ENCODE results near the gene RAB20. TPM values are rescaled to one million over a fixed set of nuclear protein-coding genes. Genes with fewer than 3 reads are reported as not detected.
A peak's percentile ranks its signal among the peaks of the same experiment; 100 is the strongest.

RAB20 gene
- total RNA-seq, 1 donor, result 4.7 TPM

DNA sequence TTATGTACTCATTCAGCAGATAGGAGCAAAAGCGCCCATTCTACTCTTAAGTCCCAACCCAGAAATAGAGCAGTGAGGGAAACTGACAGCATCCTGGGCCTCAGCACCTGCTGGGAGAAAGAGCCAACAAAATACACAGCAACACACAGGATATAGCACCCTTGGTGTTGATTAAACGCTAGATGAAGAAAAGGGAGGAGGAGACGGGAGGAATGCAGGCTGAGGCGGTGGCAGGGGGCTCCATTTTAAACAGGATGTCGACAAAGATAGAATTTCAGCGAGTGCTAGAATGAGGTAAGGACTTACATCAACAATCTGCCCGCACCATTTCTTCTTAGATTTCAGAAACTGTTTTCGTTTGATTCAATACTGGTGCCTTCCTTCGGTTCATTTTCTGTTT is 4.6 kb upstream of the RAB20 start:
- TF ChIP-seq, protein P1, sequence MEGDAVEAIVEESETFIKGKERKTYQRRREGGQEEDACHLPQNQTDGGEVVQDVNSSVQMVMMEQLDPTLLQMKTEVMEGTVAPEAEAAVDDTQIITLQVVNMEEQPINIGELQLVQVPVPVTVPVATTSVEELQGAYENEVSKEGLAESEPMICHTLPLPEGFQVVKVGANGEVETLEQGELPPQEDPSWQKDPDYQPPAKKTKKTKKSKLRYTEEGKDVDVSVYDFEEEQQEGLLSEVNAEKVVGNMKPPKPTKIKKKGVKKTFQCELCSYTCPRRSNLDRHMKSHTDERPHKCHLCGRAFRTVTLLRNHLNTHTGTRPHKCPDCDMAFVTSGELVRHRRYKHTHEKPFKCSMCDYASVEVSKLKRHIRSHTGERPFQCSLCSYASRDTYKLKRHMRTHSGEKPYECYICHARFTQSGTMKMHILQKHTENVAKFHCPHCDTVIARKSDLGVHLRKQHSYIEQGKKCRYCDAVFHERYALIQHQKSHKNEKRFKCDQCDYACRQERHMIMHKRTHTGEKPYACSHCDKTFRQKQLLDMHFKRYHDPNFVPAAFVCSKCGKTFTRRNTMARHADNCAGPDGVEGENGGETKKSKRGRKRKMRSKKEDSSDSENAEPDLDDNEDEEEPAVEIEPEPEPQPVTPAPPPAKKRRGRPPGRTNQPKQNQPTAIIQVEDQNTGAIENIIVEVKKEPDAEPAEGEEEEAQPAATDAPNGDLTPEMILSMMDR (IDR thresholded peaks at IDR 0.05; ENCODE audit: insufficient read depth, low read depth, low read length), result no peak
- H3K4me3 ChIP-seq (ENCODE audit: low read depth, low read length), result no peak overlapping the region
- DNase-seq (ENCODE audit: low read depth), result no peak

DNA sequence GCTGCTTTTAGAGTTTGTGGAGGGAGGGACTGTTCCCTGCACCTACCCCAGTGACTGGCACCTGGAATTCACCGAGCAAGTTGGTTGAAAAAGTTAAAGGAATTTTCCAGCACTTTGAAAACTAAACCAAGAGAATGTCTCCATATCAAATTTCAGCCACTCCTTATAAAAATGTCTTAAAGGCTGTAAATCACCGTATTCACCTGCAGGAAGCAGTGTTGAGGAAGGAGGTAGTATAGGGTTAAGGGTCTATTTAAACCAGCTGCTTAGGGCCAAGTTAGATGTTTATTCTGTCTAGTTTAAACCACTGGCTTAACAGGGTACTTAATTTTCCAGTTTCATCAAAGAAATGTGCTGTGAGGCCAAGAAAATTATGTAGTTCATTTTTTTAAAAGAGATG is 3.8 kb upstream of the RAB20 start:
- TF ChIP-seq, protein P1 (IDR thresholded peaks at IDR 0.05; ENCODE audit: insufficient read depth, low read depth, low read length), result no peak
- H3K4me3 ChIP-seq (ENCODE audit: low read depth, low read length), result no peak overlapping the region
- DNase-seq (ENCODE audit: low read depth), result no peak

DNA sequence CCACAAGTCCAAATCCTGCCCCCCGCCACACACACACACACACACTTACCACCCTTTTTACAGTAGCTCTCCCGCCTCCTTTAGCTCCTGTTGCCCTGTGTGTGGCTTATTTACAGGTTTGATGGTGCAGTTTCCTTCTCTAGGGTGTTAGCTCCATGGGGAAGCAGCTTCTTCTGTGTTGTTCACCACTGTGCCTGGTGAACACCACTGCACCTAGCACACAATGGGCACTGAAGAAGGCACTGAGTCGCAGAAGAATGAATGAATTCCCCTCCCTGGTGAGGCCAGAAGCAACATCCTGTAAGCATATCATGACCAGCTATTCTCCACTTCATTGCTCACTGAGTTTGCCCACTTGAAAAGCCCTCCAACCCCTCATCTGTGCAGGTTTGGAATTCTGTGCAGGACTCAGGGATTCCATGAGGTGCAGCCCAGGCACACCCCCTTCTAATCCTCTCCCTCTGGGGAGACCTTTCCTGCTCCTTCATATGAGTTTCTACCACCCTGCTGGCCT is 3.0 kb upstream of the RAB20 start:
- TF ChIP-seq, protein P1 (IDR thresholded peaks at IDR 0.05; ENCODE audit: insufficient read depth, low read depth, low read length), result no peak
- no peak for DNase-seq (ENCODE audit: low read depth)
- H3K4me3 ChIP-seq (ENCODE audit: low read depth, low read length), result no peak overlapping the region

DNA sequence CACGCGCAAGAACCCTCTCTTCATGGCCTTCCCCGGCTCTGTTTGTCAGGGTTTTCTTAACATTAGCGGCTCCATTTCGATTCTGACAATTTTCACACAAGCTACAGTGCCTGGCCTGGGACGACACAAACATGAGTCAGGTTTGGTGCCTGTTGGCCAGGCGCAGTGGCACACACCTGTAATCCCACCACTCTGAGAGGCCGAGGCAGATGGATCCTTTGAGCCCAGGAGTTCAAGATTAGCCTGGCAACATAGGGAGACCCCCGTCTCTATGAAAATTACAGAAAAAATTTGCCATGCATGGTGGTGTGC is 1.9 kb upstream of the RAB20 start:
- peak overlapping the region; percentile 81 for H3K4me3 ChIP-seq (ENCODE audit: low read depth, low read length)
- DNase-seq (ENCODE audit: low read depth), result no peak
- TF ChIP-seq, protein P1 (IDR thresholded peaks at IDR 0.05; ENCODE audit: insufficient read depth, low read depth, low read length), result no peak

DNA sequence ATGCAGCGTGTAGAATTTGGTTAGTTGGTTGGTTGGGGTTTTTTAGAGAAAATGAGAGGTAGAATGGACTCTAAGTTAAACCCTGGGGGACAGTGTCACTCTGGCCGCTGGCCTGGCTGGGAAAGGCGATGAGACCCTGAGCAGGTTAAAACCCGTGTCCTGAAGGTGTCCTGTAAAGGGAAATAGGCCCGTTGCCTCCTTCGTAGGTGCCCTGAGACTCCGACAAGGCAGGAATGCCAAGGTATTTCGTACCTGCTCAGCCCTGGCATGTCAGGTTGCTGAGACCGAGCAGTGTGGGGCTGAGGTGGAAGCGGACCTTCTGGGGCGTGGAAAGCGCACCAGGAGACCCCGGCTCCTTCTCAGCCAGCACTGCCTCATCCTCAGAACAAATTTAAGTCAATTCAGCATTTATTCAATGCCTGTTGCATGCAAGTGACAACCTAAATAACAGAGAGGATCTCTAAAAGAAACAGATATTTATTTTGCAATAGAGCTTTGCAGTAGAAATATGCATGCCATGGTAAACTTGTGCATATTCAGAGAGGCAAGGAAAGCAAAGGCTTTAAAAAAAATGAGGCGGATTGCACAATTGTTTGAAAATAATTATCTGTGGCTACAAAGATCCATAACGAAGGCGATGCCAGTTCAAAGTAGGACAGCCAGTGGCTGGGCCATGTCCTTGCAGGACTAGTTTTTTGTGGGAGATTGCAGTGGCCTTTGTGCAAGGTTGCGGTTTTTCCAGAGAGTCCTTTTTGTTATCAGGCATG is 1.4 kb upstream of the RAB20 start:
- TF ChIP-seq, protein P1 (IDR thresholded peaks at IDR 0.05; ENCODE audit: insufficient read depth, low read depth, low read length), result no peak
- peak overlapping the region; percentile 81 for H3K4me3 ChIP-seq (ENCODE audit: low read depth, low read length)
- no peak for DNase-seq (ENCODE audit: low read depth)

DNA sequence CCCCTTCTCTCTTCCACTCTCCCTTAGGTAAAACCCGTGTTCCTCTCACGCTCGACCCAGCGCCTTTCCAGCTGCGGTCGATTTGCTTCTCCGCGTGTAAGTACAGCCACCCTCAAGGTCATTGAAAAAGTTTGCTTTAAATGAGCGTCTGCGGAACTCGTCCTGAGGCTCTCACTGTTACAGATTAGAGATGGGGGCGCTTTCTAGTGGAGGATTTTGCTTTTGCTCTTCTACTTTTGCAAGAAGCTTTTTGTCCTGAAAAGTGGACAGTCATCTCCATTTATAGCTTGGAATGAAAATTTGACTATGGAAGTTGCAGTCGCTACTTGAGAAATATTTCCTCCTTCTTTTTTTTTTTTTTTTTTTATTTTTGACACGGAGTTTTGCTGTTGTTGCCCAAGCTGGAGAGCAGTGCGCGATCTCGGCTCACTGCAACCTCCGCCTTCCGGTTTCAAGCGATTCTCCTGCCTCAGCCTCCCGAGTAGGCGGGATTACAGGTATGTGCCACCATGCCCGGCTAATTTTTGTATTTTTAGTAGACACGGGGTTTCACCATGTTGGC is 595 bp upstream of the RAB20 start:
- peak; percentile 72 for DNase-seq (ENCODE audit: low read depth)

More for the DNA sequence above, 595 bp upstream of the RAB20 start:
- H3K4me3 ChIP-seq (ENCODE audit: low read depth, low read length), result peak overlapping the region; percentile 81
- TF ChIP-seq, protein P1 (IDR thresholded peaks at IDR 0.05; ENCODE audit: insufficient read depth, low read depth, low read length), result no peak

Data from fibroblast of villous mesenchyme (primary cell).